Left ventricle myocardium inferior (tissue), 1 donor: ENCODE results near the gene SGO2. TPM values are rescaled to one million over a fixed set of nuclear protein-coding genes. Genes with fewer than 3 reads are reported as not detected.

Experiments
- DNase-seq: peaks from one replicate; pipeline ENCODE4 v3.0.0-alpha.2; 2020
- H3K27ac ChIP-seq: fragments of 200-600 bp; replicated peaks from 2 replicates; pipeline ENCODE4 v1.8.0; 2021
- H3K27me3 ChIP-seq: fragments of 200-600 bp; 2 replicates; pipeline ENCODE4 v1.8.0; 2021; ENCODE audit warnings: low read depth
- H3K36me3 ChIP-seq: fragments of 200-600 bp; 2 replicates; pipeline ENCODE4 v1.8.0; 2021
- H3K4me1 ChIP-seq: fragments of 200-600 bp; 2 replicates; pipeline ENCODE4 v1.8.0; 2021
- H3K4me3 ChIP-seq: fragments of 200-600 bp; 2 replicates; pipeline ENCODE4 v1.8.0; 2021; ENCODE audit warnings: mild to moderate bottlenecking, moderate library complexity
- H3K9me3 ChIP-seq: fragments of 200-600 bp; replicated peaks from 2 replicates; pipeline ENCODE4 v1.8.0; 2021
- CTCF ChIP-seq: fragments of 200-600 bp; IDR thresholded peaks from 2 replicates; pipeline ENCODE4 v1.8.0; 2021; ENCODE audit warnings: antibody characterized with exemption, mild to moderate bottlenecking, borderline replicate concordance
- intact Hi-C: fragments of 100-400 bp; cut with micrococcal nuclease; formaldehyde crosslinking; loops from one replicate; pipeline ENCODE4 v1.11.0; 2022
- total RNA-seq: library from RNA; stranded (reverse); fragmentation: NEBNext Ultra II Directional; extraction: Animal tissue kit (Norgen Biotek cat#: 25700); gene quantifications from one replicate; pipeline ENCODE4 v1.2.1, GENCODE V29; 2021
- donor health status: DM: no; HTN: yes; CAD: no; lungs with severe emphysema.

The SGO2 gene
- total RNA-seq, 1 donor from 2014 or later: 1.6 TPM

GRCh38 chr2:200617156-200618053, 91.4 kb downstream of the SGO2 start:
- no peak for TF ChIP-seq CTCF
- Histone ChIP-seq H3K36me3 (no peaks in the 10 kb centered on the region), H3K27ac (no peak overlapping the region), H3K4me3 (no peak overlapping the region), H3K27me3 (peaks cover 8% of the 10 kb centered on the region), H3K4me1 (no peaks in the 10 kb centered on the region), H3K9me3 (no peaks in the 10 kb centered on the region)
- intact Hi-C loops: no loop called here
- no peak for DNase-seq

GRCh38 chr2:200618054-200618419, 92.0 kb downstream of the SGO2 start:
- Histone ChIP-seq H3K27ac (no peak overlapping the region), H3K4me1 (no peaks in the 10 kb centered on the region), H3K27me3 (peaks cover 4% of the 10 kb centered on the region), H3K36me3 (no peaks in the 10 kb centered on the region), H3K9me3 (no peaks in the 10 kb centered on the region), H3K4me3 (no peak overlapping the region)
- TF ChIP-seq CTCF: no peak
- DNase-seq: no peak
- intact Hi-C loops: no loop called here

GRCh38 chr2:200618590-200619021, 92.6 kb downstream of the SGO2 start:
- no peaks in the 10 kb centered on the region for H3K9me3 ChIP-seq
- no peaks in the 10 kb centered on the region for H3K4me1 ChIP-seq
- DNase-seq: no peak
- peaks cover 1% of the 10 kb centered on the region for H3K27me3 ChIP-seq
- peak; percentile 19 for TF ChIP-seq CTCF
- H3K27ac ChIP-seq: no peak overlapping the region
- H3K36me3 ChIP-seq: no peaks in the 10 kb centered on the region
- H3K4me3 ChIP-seq: no peak overlapping the region
- intact Hi-C loops: no loop called here

- H3K27me3 ChIP-seq: peaks cover 4% of the 10 kb centered on the region
- no peaks in the 10 kb centered on the region for H3K36me3 ChIP-seq
- TF ChIP-seq CTCF: no peak
- intact Hi-C loops: no loop called here
- H3K9me3 ChIP-seq: no peaks in the 10 kb centered on the region
- no peak for DNase-seq
- H3K4me3 ChIP-seq: no peak overlapping the region
- H3K27ac ChIP-seq: no peak overlapping the region
- H3K4me1 ChIP-seq: no peaks in the 10 kb centered on the region
Measured at GRCh38 chr2:200619279-200619678, 93.3 kb downstream of the SGO2 start.

- no peaks in the 10 kb centered on the region for H3K36me3 ChIP-seq
- H3K4me3 ChIP-seq: no peak overlapping the region
- no peak for TF ChIP-seq CTCF
- no peak for DNase-seq
- intact Hi-C loops: no loop called here
- H3K4me1 ChIP-seq: no peaks in the 10 kb centered on the region
- H3K27me3 ChIP-seq: peaks cover 4% of the 10 kb centered on the region
- H3K9me3 ChIP-seq: no peaks in the 10 kb centered on the region
- H3K27ac ChIP-seq: no peak overlapping the region
Measured at GRCh38 chr2:200620606-200621390, 94.8 kb downstream of the SGO2 start.
